ENCODE data around the gene RACK1. TPM values are rescaled to one million over a fixed set of nuclear protein-coding genes. Genes with fewer than 3 reads are reported as not detected.
"Not testable (repeated sequence)": the region's sequence is repeated elsewhere in the genome, so short reads cannot be mapped to it uniquely, and the experiment has no call there.

The RACK1 gene
- total and polyA plus RNA-seq, 2 of the 13 experiments (the other 11 are each of a cell fraction or from before 2014, with no cell fraction given), result 2,514 to 6,141 TPM

GRCh38 chr5:181271081-181271480, 27.4 kb upstream of the RACK1 start:
- H2AFZ ChIP-seq (ENCODE audit: low read length), result no peak overlapping the region
- ATAC-seq (no peak), FAIRE-seq (no peak), DNase-seq (ENCODE audit: low spot score) (no peak)
- H3K4me3 ChIP-seq (replicated peaks in 1 of 3; ENCODE audit: insufficient read depth in 1 of 3, low read depth in 2 of 3, low read length in 3 of 3), result no peak overlapping the region
- peaks cover 15% of the 10 kb centered on the region for H3K4me1 ChIP-seq (ENCODE audit: insufficient read depth, low read length)
- WGBS (ENCODE audit: low lambda C conversion rate), result 48% methylated on average over 2 of the region's 3 CpGs
- H4K20me1 ChIP-seq (ENCODE audit: insufficient read depth, low read length), result no peaks in the 10 kb centered on the region
- H3K27ac ChIP-seq (ENCODE audit: extremely low read length, insufficient read depth, low read length), result no peak overlapping the region
- H3K9me3 ChIP-seq (ENCODE audit: low read length), result no peaks in the 10 kb centered on the region
- in situ Hi-C loops (cut with HindIII; ENCODE audit: extremely low pct_ligation_motif_present, low pct_unique_long_range_greater_than_20kb) (no loop called here), intact Hi-C loops (cut with micrococcal nuclease; ENCODE audit: unreplicated experiment) (no loop called here)
- POLR2A ChIA-PET, result interaction anchor here (1.3 to 1.7 kb wide), 2 partner anchors 9 to 11 kb away, joined by 4 to 6 read pairs; partner anchors contain the start of gene TRIM52
- CTCF ChIA-PET (ENCODE audit: low intra/inter-chr PET ratio, low total read pairs), result no interaction called here
- no peak overlapping the region for H3K9ac ChIP-seq (ENCODE audit: insufficient read depth, low read depth, low read length)
- H3K27me3 ChIP-seq (ENCODE audit: control insufficient read depth in 1 of 2, insufficient read depth in 2 of 2, low read length in 2 of 2), result no peaks in the 10 kb centered on the region
- H3K79me2 ChIP-seq (ENCODE audit: insufficient read depth, low read length), result no peaks in the 10 kb centered on the region
- H3K36me3 ChIP-seq (replicated peaks in 1 of 2; ENCODE audit: control insufficient read depth in 1 of 2, insufficient read depth in 2 of 2, low read length in 2 of 2), result no peaks in the 10 kb centered on the region
- TF ChIP-seq FOXJ3 (CRISPR knock-in tag; IDR thresholded peaks at IDR 0.05; ENCODE audit: borderline replicate concordance), result no peak
- H3K4me2 ChIP-seq (ENCODE audit: low read depth, low read length), result no peak overlapping the region
- no TSS peak for BruUV-seq (replicated peaks)

DNA sequence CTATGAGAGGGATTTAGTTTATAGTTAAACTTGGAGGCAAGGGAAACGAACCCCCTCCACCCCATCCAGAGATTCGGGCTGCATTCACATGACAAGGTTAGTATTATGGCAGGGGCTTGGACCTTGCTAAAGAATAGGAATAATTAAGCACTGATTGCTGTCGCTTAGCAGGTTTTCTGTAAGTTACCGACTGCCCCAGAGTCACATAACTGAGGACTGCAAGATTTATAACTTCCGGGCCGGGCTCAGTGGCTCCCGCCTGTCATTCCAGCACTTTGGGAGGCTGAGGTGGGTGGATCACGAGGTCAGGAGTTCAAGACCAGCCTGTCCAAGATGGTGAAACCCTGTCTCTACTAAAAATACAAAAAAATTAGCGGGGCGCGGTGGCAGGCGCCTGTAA, 24.2 kb upstream of the RACK1 start:
- FAIRE-seq; H3K79me2 ChIP-seq (ENCODE audit: insufficient read depth, low read length); BruUV-seq (replicated peaks); H3K27ac ChIP-seq (ENCODE audit: extremely low read length, insufficient read depth, low read length); H3K9me3 ChIP-seq (ENCODE audit: low read length); CTCF ChIA-PET (ENCODE audit: low intra/inter-chr PET ratio, low total read pairs); H3K27me3 ChIP-seq (ENCODE audit: control insufficient read depth in 1 of 2, insufficient read depth in 2 of 2, low read length in 2 of 2); DNase-seq (ENCODE audit: low spot score); in situ Hi-C loops (cut with HindIII; ENCODE audit: extremely low pct_ligation_motif_present, low pct_unique_long_range_greater_than_20kb); H3K36me3 ChIP-seq (replicated peaks in 1 of 2; ENCODE audit: control insufficient read depth in 1 of 2, insufficient read depth in 2 of 2, low read length in 2 of 2); H3K9ac ChIP-seq (ENCODE audit: insufficient read depth, low read depth, low read length); H2AFZ ChIP-seq (ENCODE audit: low read length); intact Hi-C loops (cut with micrococcal nuclease; ENCODE audit: unreplicated experiment); H4K20me1 ChIP-seq (ENCODE audit: insufficient read depth, low read length); ATAC-seq; POLR2A ChIA-PET: not testable (repeated sequence)
- H3K4me3 ChIP-seq (replicated peaks in 1 of 3; ENCODE audit: insufficient read depth in 1 of 3, low read depth in 2 of 3, low read length in 3 of 3), result peak overlapping the region in 1 of 3 experiments; percentile 3; a peak in 1 of 6 replicates
- WGBS (ENCODE audit: low lambda C conversion rate), result 52% methylated on average over 12 of the region's 12 CpGs
- peak overlapping the region; percentile 38 for H3K4me2 ChIP-seq (ENCODE audit: low read depth, low read length)
- peaks cover 15% of the 10 kb centered on the region for H3K4me1 ChIP-seq (ENCODE audit: insufficient read depth, low read length)

All from HepG2 (cell line).